OCI-LY3 (cell line): ENCODE measurements around the gene TPRX2.

Experiments
- H2AFZ ChIP-seq: fragments of 200-600, 300-600 bp; shearing (Covaris generic); 2 replicates; pipeline ENCODE4 v1.6.0; 2014; ENCODE audit warnings: antibody characterized with exemption, low read depth, low read length
- H3K27ac ChIP-seq: fragments of 200-600, 300-600 bp; sonication (generic); 2 replicates; pipeline ENCODE4 v1.5.1; 2014; ENCODE audit warnings: mild to moderate bottlenecking, low read length, moderate library complexity, mixed read lengths
- H3K27me3 ChIP-seq: fragments of 200-600, 300-600 bp; sonication (generic); 2 replicates; pipeline ENCODE4 v1.6.1; 2014; ENCODE audit warnings: low read depth, low read length, mixed read lengths
- H3K36me3 ChIP-seq: fragments of 200-600, 300-600 bp; sonication (generic); replicated peaks from 2 replicates; pipeline ENCODE3; 2014; ENCODE audit warnings: low read depth, low read length, mixed read lengths
- H3K4me1 ChIP-seq: fragments of 300-600, 200-600 bp; sonication (generic); 2 replicates; pipeline ENCODE4 v1.6.1; 2014; ENCODE audit warnings: low read length, mixed read lengths
- H3K4me2 ChIP-seq: fragments of 200-600, 300-600 bp; sonication (generic); 2 replicates; pipeline ENCODE4 v1.6.1; 2014; ENCODE audit warnings: low read length, mixed read lengths
- H3K4me3 ChIP-seq: fragments of 300-600, 200-600 bp; sonication (generic); 2 replicates; pipeline ENCODE4 v1.5.1; 2014; ENCODE audit warnings: antibody characterized with exemption, mild to moderate bottlenecking, low read length, moderate library complexity
- H3K79me2 ChIP-seq: fragments of 300-600, 200-600 bp; shearing (Covaris generic); 2 replicates; pipeline ENCODE4 v1.6.1; 2014; ENCODE audit warnings: mild to moderate bottlenecking, low read length, mixed read lengths
- H3K9ac ChIP-seq: fragments of 300-600, 200-600 bp; shearing (Covaris generic); 2 replicates; pipeline ENCODE4 v1.6.0; 2014; ENCODE audit warnings: mild to moderate bottlenecking, low read length, moderate library complexity
- H3K9me3 ChIP-seq: fragments of 200-600, 300-600 bp; shearing (Covaris generic); 2 replicates; pipeline ENCODE4 v1.6.1; 2014; ENCODE audit warnings: low read length, mixed read lengths; ENCODE audit not compliant: insufficient read depth
- H4K20me1 ChIP-seq: fragments of 200-600, 300-600 bp; sonication (generic); 2 replicates; pipeline ENCODE4 v1.6.1; 2016; ENCODE audit warnings: low read length, mixed read lengths; ENCODE audit not compliant: insufficient read depth
- CTCF ChIP-seq: fragments of 200-600, 300-600 bp; sonication (generic); IDR thresholded peaks from 2 replicates; pipeline ENCODE4 v1.5.1; 2014; ENCODE audit warnings: antibody characterized with exemption, low read length, low read depth
- EZH2phosphoT487 ChIP-seq: fragments of 200-600 bp; shearing (Covaris generic); IDR thresholded peaks from 2 replicates; pipeline ENCODE4 v1.6.1; 2018; ENCODE audit warnings: antibody characterized with exemption, mixed run types, low read depth

TPRX2 gene

DNA sequence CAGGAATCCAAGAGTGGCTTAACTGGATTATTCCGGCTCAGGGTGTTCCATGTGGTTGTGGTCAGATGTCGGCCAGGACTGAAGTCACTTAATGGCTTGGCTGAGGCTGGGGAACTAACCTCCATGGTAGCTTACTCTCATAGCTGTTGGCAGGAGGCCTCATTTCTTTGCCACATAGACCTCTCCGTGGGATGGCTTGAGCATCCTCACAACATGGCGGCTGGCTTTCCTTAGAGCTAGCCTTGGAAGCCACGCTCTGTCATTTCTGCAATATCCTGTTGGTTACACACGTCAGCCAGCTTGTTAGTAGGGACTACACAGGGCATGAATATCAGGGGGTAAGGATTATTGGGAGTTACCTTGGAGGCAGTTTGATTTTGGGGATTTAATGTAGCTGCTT, 32.2 kb upstream of the TPRX2 start:
- 0 out of 2 replicates have a peak, but pooled peaks cover 7% of the 10 kb centered on the region for H3K27me3 ChIP-seq
- no peaks in the 10 kb centered on the region for H3K9me3 ChIP-seq
- no peaks in the 10 kb centered on the region for H3K36me3 ChIP-seq
- no peaks in the 10 kb centered on the region for H3K79me2 ChIP-seq
- H3K9ac ChIP-seq = no peak overlapping the region
- no peak overlapping the region for H3K4me3 ChIP-seq
- no peaks in the 10 kb centered on the region for H3K4me1 ChIP-seq
- H3K4me2 ChIP-seq = no peak overlapping the region
- H2AFZ ChIP-seq = no peak overlapping the region
- no peak overlapping the region for H3K27ac ChIP-seq
- H4K20me1 ChIP-seq = no peaks in the 10 kb centered on the region
- TF ChIP-seq EZH2phosphoT487 (no peak), CTCF (no peak)

DNA sequence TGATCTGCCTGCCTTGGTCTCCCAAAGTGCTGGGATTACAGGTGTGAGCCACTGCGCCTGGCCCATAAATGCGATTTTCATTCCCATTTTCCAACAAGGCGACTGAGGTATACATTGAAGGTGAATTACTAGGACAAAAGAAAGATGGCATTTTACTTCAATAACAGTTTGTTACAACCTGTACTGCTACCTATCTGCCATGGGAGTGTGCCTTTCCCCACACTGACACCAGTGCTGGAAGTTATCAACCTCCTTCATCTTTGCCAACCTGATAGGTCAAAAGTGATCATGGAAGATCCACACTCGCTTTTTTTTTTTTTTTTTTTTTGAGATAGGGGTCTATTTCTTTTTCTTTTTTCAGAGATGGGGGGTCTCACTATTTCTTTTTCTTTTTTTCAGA, 26.3 kb upstream of the TPRX2 start:
- Histone ChIP-seq H3K4me1 (no peaks in the 10 kb centered on the region), H4K20me1 (no peaks in the 10 kb centered on the region), H3K9ac (no peak overlapping the region), H3K4me3 (no peak overlapping the region), H3K4me2 (no peak overlapping the region), H3K36me3 (no peaks in the 10 kb centered on the region), H3K27me3 (0 out of 2 replicates have a peak, but pooled peaks cover 7% of the 10 kb centered on the region), H3K79me2 (no peaks in the 10 kb centered on the region), H3K27ac (no peak overlapping the region), H2AFZ (no peak overlapping the region), H3K9me3 (no peaks in the 10 kb centered on the region)
- TF ChIP-seq EZH2phosphoT487 (no peak), CTCF (no peak)

- Histone ChIP-seq H3K79me2 (no peaks in the 10 kb centered on the region), H2AFZ (no peak overlapping the region), H3K9ac (no peak overlapping the region), H3K4me2 (no peak overlapping the region), H3K4me3 (no peak overlapping the region), H3K4me1 (no peaks in the 10 kb centered on the region), H3K9me3 (no peaks in the 10 kb centered on the region), H4K20me1 (no peaks in the 10 kb centered on the region), H3K36me3 (no peaks in the 10 kb centered on the region), H3K27ac (no peak overlapping the region), H3K27me3 (peaks cover under 1% of the 10 kb centered on the region; the same call in 1 of the 2 replicates)
- TF ChIP-seq EZH2phosphoT487 (no peak), CTCF (no peak)
Measured at GRCh38 chr19:47836038-47836437, 23.0 kb upstream of the TPRX2 start.

DNA sequence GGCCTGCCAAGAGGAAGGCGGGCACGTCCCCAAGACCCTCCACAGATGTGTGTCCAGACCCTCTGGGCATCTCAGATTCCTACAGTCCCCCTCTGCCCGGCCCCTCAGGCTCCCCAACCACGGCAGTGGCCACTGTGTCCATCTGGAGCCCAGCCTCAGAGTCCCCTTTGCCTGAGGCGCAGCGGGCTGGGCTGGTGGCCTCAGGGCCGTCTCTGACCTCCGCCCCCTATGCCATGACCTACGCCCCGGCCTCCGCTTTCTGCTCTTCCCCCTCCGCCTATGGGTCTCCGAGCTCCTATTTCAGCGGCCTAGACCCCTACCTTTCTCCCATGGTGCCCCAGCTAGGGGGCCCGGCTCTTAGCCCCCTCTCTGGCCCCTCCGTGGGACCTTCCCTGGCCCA, 19.6 kb upstream of the TPRX2 start:
- H3K9me3 ChIP-seq = no peaks in the 10 kb centered on the region
- H3K4me2 ChIP-seq = no peak overlapping the region
- H3K4me3 ChIP-seq = no peak overlapping the region
- H3K79me2 ChIP-seq = no peaks in the 10 kb centered on the region
- H3K27me3 ChIP-seq = peaks cover 3% of the 10 kb centered on the region; the same call in 1 of the 2 replicates
- no peaks in the 10 kb centered on the region for H4K20me1 ChIP-seq
- H3K9ac ChIP-seq = no peak overlapping the region
- H2AFZ ChIP-seq = no peak overlapping the region
- H3K36me3 ChIP-seq = no peaks in the 10 kb centered on the region
- H3K27ac ChIP-seq = no peak overlapping the region
- H3K4me1 ChIP-seq = no peaks in the 10 kb centered on the region
- TF ChIP-seq EZH2phosphoT487 (no peak), CTCF (no peak)
